DND-41 (cell line): Measurements from ENCODE around the gene MBNL2.

Experiments used
- CTCF ChIP-seq: IDR thresholded peaks from 2 replicates; pipeline ENCODE4 v1.5.1; 2012; ENCODE audit warnings: borderline replicate concordance, low read length, moderate library complexity, mild to moderate bottlenecking; ENCODE audit not compliant: poor library complexity, severe bottlenecking; ENCODE audit errors: extremely low read depth
- EZH2 ChIP-seq: IDR thresholded peaks from 3 replicates; pipeline ENCODE4 v1.6.1; 2012; ENCODE audit warnings: borderline replicate concordance, low read depth, mild to moderate bottlenecking, moderate library complexity, low read length, inconsistent platforms; ENCODE audit not compliant: severe bottlenecking

- TF ChIP-seq CTCF (no peak), EZH2 (no peak)
These were observed 53.8 kb downstream of the MBNL2 start for GRCh38 chr13:97275776-97276501.
